MCF 10A (cell line): Measurements from ENCODE around the gene PDE4D. TPM values are rescaled to one million over a fixed set of nuclear protein-coding genes. Genes with fewer than 3 reads are reported as not detected.

Experiments
- BruUV-seq: library from RNA; stranded (reverse); fragments of 400-500 nt; replicated peaks from 2 replicates; lab custom pipeline; 2021; lab: Mats Ljungman, UMichigan
- CTCF ChIA-PET: fragments of 300-600 bp; sonication (Branson Sonifier 250); formaldehyde crosslinking; extraction: SDS; loops from one replicate; lab custom pipeline; 2021; ENCODE audit warnings: antibody characterized with exemption, inconsistent platforms; lab: Yijun Ruan, JAX
- POLR2A ChIA-PET: fragments of 300-600, 350-650 bp; sonication (Branson Sonifier 250); formaldehyde crosslinking; extraction: SDS; loops from one replicate; lab custom pipeline; 2020; ENCODE audit warnings: antibody characterized with exemption, inconsistent platforms; lab: Yijun Ruan, JAX
- DNase-seq: peaks from one replicate; pipeline ENCODE4 v3.0.0-alpha.2; 2018; ENCODE audit not compliant: unreplicated experiment
- H3K27ac Mint-ChIP-seq: one replicate; pipeline ENCODE4 v1.8.0; 2022; ENCODE audit warnings: mild to moderate bottlenecking, low read depth, mixed read lengths; ENCODE audit not compliant: unreplicated experiment
- H3K27me3 Mint-ChIP-seq: one replicate; pipeline ENCODE4 v1.8.0; 2022; ENCODE audit warnings: mixed read lengths; ENCODE audit not compliant: insufficient read depth, unreplicated experiment
- H3K36me3 Mint-ChIP-seq: one replicate; pipeline ENCODE4 v1.8.0; 2022; ENCODE audit warnings: mild to moderate bottlenecking, moderate library complexity, mixed read lengths; ENCODE audit not compliant: insufficient read depth, unreplicated experiment
- H3K4me1 Mint-ChIP-seq: one replicate; pipeline ENCODE4 v1.8.0; 2022; ENCODE audit warnings: mixed read lengths; ENCODE audit not compliant: insufficient read depth, unreplicated experiment
- H3K4me3 Mint-ChIP-seq: one replicate; pipeline ENCODE4 v1.8.0; 2022; ENCODE audit warnings: mild to moderate bottlenecking, moderate library complexity, mixed read lengths; ENCODE audit not compliant: unreplicated experiment
- H3K9me3 Mint-ChIP-seq: one replicate; pipeline ENCODE4 v1.8.0; 2022; ENCODE audit warnings: mixed read lengths; ENCODE audit not compliant: unreplicated experiment
- CTCF ChIP-seq: fragments of 200-600 bp; IDR thresholded peaks from one replicate; pipeline ENCODE4 v1.8.0; 2022; ENCODE audit warnings: antibody characterized with exemption, mild to moderate bottlenecking; ENCODE audit not compliant: unreplicated experiment
- intact Hi-C: fragments of 100-400 bp; cut with micrococcal nuclease; formaldehyde crosslinking; loops from 2 replicates; pipeline ENCODE4 v1.14.1; 2022
- total RNA-seq: library from RNA; stranded (reverse); gene quantifications from 2 replicates; pipeline ENCODE4 v1.2.3, GENCODE V29; 2022

Gene PDE4D
- total RNA-seq, 1 experiment from 2014 or later = 85.0 TPM

GRCh38 chr5:59357381-59357977 lies 536.0 kb downstream of the PDE4D start:
- no peaks in the 10 kb centered on the region for H3K27me3 Mint-ChIP-seq
- POLR2A ChIA-PET = no interaction called here
- no peaks in the 10 kb centered on the region for H3K4me1 Mint-ChIP-seq
- CTCF ChIA-PET = interaction anchor here (0.7 to 22.0 kb wide), 6 partner anchors 9 to 168 kb away, joined by 3 to 359 read pairs (median 4); no protein-coding TSS in a partner anchor
- H3K9me3 Mint-ChIP-seq = no peaks in the 10 kb centered on the region
- no peak for DNase-seq
- H3K27ac Mint-ChIP-seq = no peak overlapping the region
- no peak overlapping the region for H3K4me3 Mint-ChIP-seq
- peaks cover 5% of the 10 kb centered on the region for H3K36me3 Mint-ChIP-seq
- BruUV-seq = no TSS peak
- intact Hi-C loops = no loop called here
- no peak for TF ChIP-seq CTCF

GRCh38 chr5:59356813-59357380 lies 536.6 kb downstream of the PDE4D start:
- Mint-ChIP-seq H3K36me3 (peaks cover 5% of the 10 kb centered on the region), H3K9me3 (no peaks in the 10 kb centered on the region), H3K27me3 (no peaks in the 10 kb centered on the region), H3K4me1 (no peaks in the 10 kb centered on the region), H3K27ac (no peak overlapping the region), H3K4me3 (no peak overlapping the region)
- POLR2A ChIA-PET = no interaction called here
- no peak for DNase-seq
- intact Hi-C loops = no loop called here
- CTCF ChIA-PET = interaction anchor here (0.7 to 4.7 kb wide), 5 partner anchors 8 to 140 kb away, joined by 3 to 25 read pairs (median 4); no protein-coding TSS in a partner anchor
- no TSS peak for BruUV-seq
- TF ChIP-seq CTCF = no peak

GRCh38 chr5:59354811-59355210 lies 538.7 kb downstream of the PDE4D start:
- BruUV-seq = no TSS peak
- Mint-ChIP-seq H3K4me3 (no peak overlapping the region), H3K9me3 (no peaks in the 10 kb centered on the region), H3K27ac (no peak overlapping the region), H3K27me3 (no peaks in the 10 kb centered on the region), H3K4me1 (no peaks in the 10 kb centered on the region), H3K36me3 (peaks cover 5% of the 10 kb centered on the region)
- DNase-seq = no peak
- intact Hi-C loops = no loop called here
- CTCF ChIA-PET = interaction anchor here (1.3 to 4.7 kb wide), 4 partner anchors 12 to 180 kb away, joined by 3 to 25 read pairs (median 8); no protein-coding TSS in a partner anchor
- no peak for TF ChIP-seq CTCF
- POLR2A ChIA-PET = interaction anchor here (0.6 kb wide), 2 partner anchors 19 to 59 kb away, joined by 3 read pairs; no protein-coding TSS in a partner anchor

DNA sequence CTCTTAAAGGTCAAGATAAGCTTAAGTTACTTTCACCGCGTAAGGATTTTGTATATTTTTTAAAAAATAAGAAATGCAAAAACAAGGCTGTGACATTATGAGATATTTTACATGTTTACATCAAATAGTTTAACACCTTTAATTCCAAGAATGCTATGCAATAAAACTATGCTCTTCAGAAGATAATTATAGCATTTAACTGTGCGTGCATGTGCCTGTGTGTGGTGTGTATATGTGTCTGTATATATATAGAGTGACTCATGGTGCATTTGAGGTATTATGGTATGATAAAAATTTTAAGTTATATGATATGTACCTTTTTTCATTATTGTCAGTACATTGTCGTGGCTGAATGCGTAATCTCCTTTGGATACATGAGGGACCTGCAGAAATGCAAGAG lies 539.3 kb downstream of the PDE4D start:
- POLR2A ChIA-PET = interaction anchor here (0.6 to 1.0 kb wide), 2 partner anchors 15 to 59 kb away, joined by 3 to 4 read pairs; no protein-coding TSS in a partner anchor
- no peaks in the 10 kb centered on the region for H3K9me3 Mint-ChIP-seq
- BruUV-seq = no TSS peak
- DNase-seq = no peak
- peaks cover 5% of the 10 kb centered on the region for H3K36me3 Mint-ChIP-seq
- H3K27me3 Mint-ChIP-seq = no peaks in the 10 kb centered on the region
- TF ChIP-seq CTCF = no peak
- H3K4me3 Mint-ChIP-seq = no peak overlapping the region
- CTCF ChIA-PET = interaction anchor here (0.6 to 4.7 kb wide), 6 partner anchors 10 to 1467 kb away, joined by 3 to 25 read pairs (median 4); no protein-coding TSS in a partner anchor
- intact Hi-C loops = no loop called here
- no peak overlapping the region for H3K27ac Mint-ChIP-seq
- no peaks in the 10 kb centered on the region for H3K4me1 Mint-ChIP-seq
